IMR-90 (cell line): ENCODE data around the gene FAXDC2. TPM values are rescaled to one million over a fixed set of nuclear protein-coding genes. Genes with fewer than 3 reads are reported as not detected.

ENCODE experiments used
- ATAC-seq: fragments of 200-7000 bp; cut with Tn5 transposase; 2 replicates; pipeline ENCODE4 v1.9.1; 2020; ENCODE audit warnings: low read depth, mild to moderate bottlenecking, moderate library complexity
- BruUV-seq: library from RNA; stranded (reverse); fragments of 400-500 nt; replicated peaks from 2 replicates; lab custom pipeline; 2021; lab: Mats Ljungman, UMichigan
- CTCF ChIA-PET: fragments of 300-600 bp; formaldehyde crosslinking; extraction: SDS; loops from one replicate; lab custom pipeline; 2021; ENCODE audit warnings: antibody characterized with exemption; lab: Yijun Ruan, JAX
- POLR2A ChIA-PET: fragments of 300-600 bp; sonication (Branson Sonifier 250); formaldehyde crosslinking; loops from one replicate; lab custom pipeline; 2022; ENCODE audit warnings: antibody characterized with exemption; ENCODE audit not compliant: unreplicated experiment; lab: Charles Lee
- DNase-seq: peaks from one replicate; pipeline ENCODE4 v3.0.0; 2013
- H2AFZ ChIP-seq: replicated peaks from 2 replicates; pipeline ENCODE3; 2013; ENCODE audit warnings: low read length, mild to moderate bottlenecking; ENCODE audit not compliant: poor library complexity
- H2AK5ac ChIP-seq: 2 replicates; pipeline ENCODE4 v1.6.1; 2013; ENCODE audit warnings: low read depth, low read length, inconsistent platforms
- H2AK9ac ChIP-seq: replicated peaks from 2 replicates; pipeline ENCODE3; 2013; ENCODE audit warnings: mild to moderate bottlenecking, low read depth, low read length, moderate library complexity; ENCODE audit not compliant: poor library complexity
- H2BK120ac ChIP-seq: 2 replicates; pipeline ENCODE4 v1.6.1; 2013; ENCODE audit warnings: low read depth, low read length, inconsistent platforms
- H2BK15ac ChIP-seq: 3 replicates; pipeline ENCODE4 v1.6.1; 2013; ENCODE audit warnings: low read depth, low read length, inconsistent platforms
- H2BK20ac ChIP-seq: 2 replicates; pipeline ENCODE4 v1.6.1; 2013; ENCODE audit warnings: low read depth, mild to moderate bottlenecking, inconsistent platforms, low read length, moderate library complexity
- H2BK5ac ChIP-seq: 2 replicates; pipeline ENCODE4 v1.6.1; 2013; ENCODE audit warnings: mild to moderate bottlenecking, low read depth, low read length, inconsistent platforms; ENCODE audit not compliant: poor library complexity, severe bottlenecking
- H3K14ac ChIP-seq: replicated peaks from 2 replicates; pipeline ENCODE4 v1.6.1; 2013; ENCODE audit warnings: low read depth, low read length, inconsistent platforms
- H3K18ac ChIP-seq: 2 replicates; pipeline ENCODE4 v1.6.1; 2013; ENCODE audit warnings: low read depth, low read length, control low read depth
- H3K23ac ChIP-seq: 2 replicates; pipeline ENCODE4 v1.6.1; 2013; ENCODE audit warnings: low read depth, low read length, inconsistent platforms
- H3K27ac ChIP-seq: 2 replicates; pipeline ENCODE4 v1.5.1; 2013; ENCODE audit warnings: mild to moderate bottlenecking, control low read depth, low read length; ENCODE audit not compliant: insufficient read depth
- H3K27me3 ChIP-seq: 2 replicates; pipeline ENCODE4 v1.6.1; 2013; ENCODE audit warnings: low read length; ENCODE audit not compliant: control insufficient read depth, insufficient read depth
- H3K36me3 ChIP-seq: 2 replicates; pipeline ENCODE4 v1.6.1; 2013; ENCODE audit warnings: low read length, mixed read lengths; ENCODE audit not compliant: control insufficient read depth, insufficient read depth
- H3K4ac ChIP-seq: 2 replicates; pipeline ENCODE4 v1.6.1; 2013; ENCODE audit warnings: low read depth, low read length, inconsistent platforms
- H3K4me1 ChIP-seq: 2 replicates; pipeline ENCODE4 v1.6.1; 2013; ENCODE audit warnings: low read length, mixed read lengths; ENCODE audit not compliant: control insufficient read depth, insufficient read depth
- H3K4me2 ChIP-seq: 2 replicates; pipeline ENCODE4 v1.6.1; 2013; ENCODE audit warnings: low read depth, mild to moderate bottlenecking, control low read depth, low read length, moderate library complexity
- H3K4me3 ChIP-seq: 2 replicates; pipeline ENCODE4 v1.5.1; 2013; ENCODE audit warnings: low read depth, mild to moderate bottlenecking, control low read depth, low read length, moderate library complexity; ENCODE audit not compliant: insufficient read depth
- H3K56ac ChIP-seq: 2 replicates; pipeline ENCODE4 v1.6.1; 2013; ENCODE audit warnings: low read length, inconsistent platforms; ENCODE audit not compliant: insufficient read depth; ENCODE audit errors: extremely low read depth
- H3K79me1 ChIP-seq, 2 experiments: 2 replicates each; pipeline ENCODE4 v1.6.1; 2013; ENCODE audit warnings: low read length in 2 of 2, inconsistent platforms in 1 of 2, low read depth in 1 of 2
- H3K9ac ChIP-seq: 2 replicates; pipeline ENCODE4 v1.6.1; 2013; ENCODE audit warnings: low read depth, low read length, control low read depth
- H3K9me1 ChIP-seq: 2 replicates; pipeline ENCODE4 v1.6.1; 2013; ENCODE audit warnings: low read length, inconsistent platforms; ENCODE audit not compliant: insufficient read depth
- H3K9me3 ChIP-seq: 2 replicates; pipeline ENCODE4 v1.6.1; 2013; ENCODE audit warnings: low read length; ENCODE audit not compliant: control insufficient read depth, insufficient read depth
- H4K20me1 ChIP-seq: 2 replicates; pipeline ENCODE4 v1.6.1; 2013; ENCODE audit warnings: low read length, inconsistent platforms; ENCODE audit not compliant: insufficient read depth
- H4K5ac ChIP-seq: 2 replicates; pipeline ENCODE4 v1.6.1; 2013; ENCODE audit warnings: mild to moderate bottlenecking, low read depth, low read length, control low read depth
- H4K8ac ChIP-seq, 2 experiments: 2 replicates each; pipeline ENCODE4 v1.6.1; 2013; ENCODE audit warnings: low read depth in 2 of 2, low read length in 2 of 2, control low read depth in 1 of 2, inconsistent platforms in 1 of 2
- H4K91ac ChIP-seq: 2 replicates; pipeline ENCODE4 v1.6.1; 2013; ENCODE audit warnings: low read depth, low read length, inconsistent platforms; ENCODE audit not compliant: insufficient read depth
- CHD1 ChIP-seq: IDR thresholded peaks from 2 replicates; pipeline ENCODE4 v1.6.1; 2012; ENCODE audit warnings: low read depth, low read length, improper control_type of control experiment
- MXI1 ChIP-seq: IDR thresholded peaks from 2 replicates; pipeline ENCODE4 v1.6.1; 2012; ENCODE audit warnings: low read depth, mild to moderate bottlenecking, low read length, moderate library complexity, borderline replicate concordance
- USF2 ChIP-seq: fragments of 150-350 bp; IDR thresholded peaks from 2 replicates; pipeline ENCODE4 v1.6.1; 2017; ENCODE audit warnings: mild to moderate bottlenecking, antibody characterized with exemption, low read length, low read depth
- WGBS, 2 experiments: methylation state at CpG; one replicate each; pipeline versions ENCODE4 v1.1.5 to v1.1.7; 2013; ENCODE audit warnings: missing lambda C conversion rate in 2 of 2; ENCODE audit not compliant: insufficient read length in 1 of 2; ENCODE audit errors: extremely low coverage in 2 of 2; 5-methylcytosine and 5-hydroxymethylcytosine counted together
- dilution Hi-C: fragments of 300-500 bp; cut with HindIII; formaldehyde crosslinking; loops from one replicate; pipeline ENCODE4 v1.14.3; 2018; ENCODE audit warnings: low sequenced_read_pairs; ENCODE audit not compliant: unreplicated experiment
- in situ Hi-C: fragments of 300-500 bp; cut with MboI; formaldehyde crosslinking; loops from 3 replicates; pipeline ENCODE4 v1.14.3; 2019; ENCODE audit warnings: low sequenced_read_pairs, inconsistent platforms, mixed read lengths
- intact Hi-C: fragments of 100-400 bp; cut with micrococcal nuclease; formaldehyde crosslinking; loops from 2 replicates; pipeline ENCODE4 v1.10.0; 2022
- polyA plus RNA-seq, 3 experiments: library from polyadenylated mRNA; depleted of rRNA; stranded (reverse); fragments of >200 nt; gene quantifications; 2 replicates each; pipeline ENCODE4 v1.2.3, GENCODE V29; 2012; ENCODE audit warnings: low replicate concordance in 1 of 3
- total RNA-seq: library from RNA; depleted of rRNA; stranded (reverse); fragments of >200 nt; gene quantifications from 2 replicates; pipeline ENCODE4 v1.2.3, GENCODE V29; 2012

Gene FAXDC2
- total and polyA plus RNA-seq, 2 of the 4 experiments (the other 2 are of a cell fraction): 4.3 to 8.9 TPM

- Histone ChIP-seq H2BK20ac (no peak overlapping the region), H4K20me1 (peaks cover 99% of the 10 kb centered on the region)
- POLR2A ChIA-PET: no interaction called here
Observed at GRCh38 chr5:154782812-154783592, 67.4 kb downstream of the FAXDC2 start.

More at GRCh38 chr5:154782812-154783592, 67.4 kb downstream of the FAXDC2 start:
- Histone ChIP-seq H3K18ac (no peak overlapping the region), H2AK5ac (no peak overlapping the region), H3K27me3 (no peaks in the 10 kb centered on the region), H3K4me3 (no peak overlapping the region), H3K36me3 (no peaks in the 10 kb centered on the region), H3K27ac (no peak overlapping the region), H3K4me1 (peaks cover 26% of the 10 kb centered on the region), H2BK120ac (no peak overlapping the region), H4K91ac (no peak overlapping the region), H3K14ac (no peak overlapping the region), H2AK9ac (no peak overlapping the region), H3K4me2 (no peak overlapping the region), H4K5ac (no peak overlapping the region), H2BK15ac (no peak overlapping the region), H3K9me3 (no peaks in the 10 kb centered on the region), H3K9me1 (peaks cover 44% of the 10 kb centered on the region), H2AFZ (no peak overlapping the region), H3K23ac (no peak overlapping the region), H4K8ac (no peak overlapping the region), H2BK5ac (no peak overlapping the region), H3K9ac (no peak overlapping the region), H3K4ac (no peak overlapping the region), H3K79me1 (peaks cover 23 to 92% of the 10 kb centered on the region in 2 experiments; a peak in 3 of 4 replicates), H3K56ac (no peak overlapping the region)
- in situ Hi-C loops: no loop called here
- DNase-seq: no peak
- CTCF ChIA-PET: no interaction called here
- no CpG with 5 or more reads among the region's 1 CpG for WGBS, 2 experiments
- ATAC-seq: no peak
- no TSS peak for BruUV-seq
- dilution Hi-C loops: no loop called here
- TF ChIP-seq MXI1 (no peak), USF2 (no peak), CHD1 (no peak)
- intact Hi-C loops: no loop called here
